ENCODE measurements around the gene PITPNM3. TPM values are rescaled to one million over a fixed set of nuclear protein-coding genes. Genes with fewer than 3 reads are reported as not detected.

PITPNM3 gene
- total RNA-seq, 1 experiment from 2014 or later, result 0.44 TPM

DNA sequence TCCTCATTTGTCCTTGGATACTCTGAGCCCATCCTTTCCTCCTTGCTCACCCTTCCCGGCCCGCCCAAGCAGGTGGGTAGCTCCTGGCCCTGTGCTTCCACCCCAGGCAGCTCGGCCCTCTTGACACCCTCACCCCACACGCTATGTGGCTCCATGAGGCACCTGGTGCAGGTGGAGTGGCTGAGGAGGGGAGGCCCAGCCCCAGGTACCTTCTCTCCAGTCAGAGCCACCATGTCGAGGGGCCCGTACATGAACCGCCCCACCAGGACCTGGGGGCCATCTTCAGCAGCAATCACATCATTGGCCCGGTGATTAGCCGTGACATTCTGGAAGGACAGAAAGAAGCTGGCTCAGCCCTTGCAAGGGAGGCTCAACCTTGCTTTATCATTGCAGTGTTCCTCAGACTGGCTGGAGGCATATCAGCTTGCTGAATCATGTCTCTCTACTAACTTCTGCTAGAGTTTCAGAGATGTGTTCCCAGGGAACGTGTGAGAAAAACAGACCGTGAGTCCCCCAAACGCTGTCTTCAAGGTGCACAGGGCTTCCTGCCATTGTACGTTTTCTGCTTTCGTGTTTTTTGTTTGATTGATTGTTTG is 91.8 kb downstream of the PITPNM3 start:
- in situ Hi-C loops (cut with HindIII; ENCODE audit: low pct_unique_long_range_greater_than_20kb, low sequenced_read_pairs) (no loop called here), intact Hi-C loops (cut with micrococcal nuclease; ENCODE audit: unreplicated experiment) (no loop called here)
- H3K4me1 ChIP-seq (ENCODE audit: control insufficient read depth, insufficient read depth, low read length), result no peaks in the 10 kb centered on the region
- no peaks in the 10 kb centered on the region for H3K27me3 ChIP-seq (ENCODE audit: control insufficient read depth, insufficient read depth, low read length)
- BruUV-seq (replicated peaks), result no TSS peak
- no peak for ATAC-seq
- no peak overlapping the region for H3K4me3 ChIP-seq (ENCODE audit: low read depth in 2 of 2, low read length in 2 of 2)
- H3K36me3 ChIP-seq (ENCODE audit: control insufficient read depth, insufficient read depth, low read length), result no peaks in the 10 kb centered on the region
- no peak overlapping the region for H3K27ac ChIP-seq (ENCODE audit: low read length)
- H3K9me3 ChIP-seq (ENCODE audit: control insufficient read depth, insufficient read depth, low read depth, low read length), result no peaks in the 10 kb centered on the region
- TF ChIP-seq, protein P1, sequence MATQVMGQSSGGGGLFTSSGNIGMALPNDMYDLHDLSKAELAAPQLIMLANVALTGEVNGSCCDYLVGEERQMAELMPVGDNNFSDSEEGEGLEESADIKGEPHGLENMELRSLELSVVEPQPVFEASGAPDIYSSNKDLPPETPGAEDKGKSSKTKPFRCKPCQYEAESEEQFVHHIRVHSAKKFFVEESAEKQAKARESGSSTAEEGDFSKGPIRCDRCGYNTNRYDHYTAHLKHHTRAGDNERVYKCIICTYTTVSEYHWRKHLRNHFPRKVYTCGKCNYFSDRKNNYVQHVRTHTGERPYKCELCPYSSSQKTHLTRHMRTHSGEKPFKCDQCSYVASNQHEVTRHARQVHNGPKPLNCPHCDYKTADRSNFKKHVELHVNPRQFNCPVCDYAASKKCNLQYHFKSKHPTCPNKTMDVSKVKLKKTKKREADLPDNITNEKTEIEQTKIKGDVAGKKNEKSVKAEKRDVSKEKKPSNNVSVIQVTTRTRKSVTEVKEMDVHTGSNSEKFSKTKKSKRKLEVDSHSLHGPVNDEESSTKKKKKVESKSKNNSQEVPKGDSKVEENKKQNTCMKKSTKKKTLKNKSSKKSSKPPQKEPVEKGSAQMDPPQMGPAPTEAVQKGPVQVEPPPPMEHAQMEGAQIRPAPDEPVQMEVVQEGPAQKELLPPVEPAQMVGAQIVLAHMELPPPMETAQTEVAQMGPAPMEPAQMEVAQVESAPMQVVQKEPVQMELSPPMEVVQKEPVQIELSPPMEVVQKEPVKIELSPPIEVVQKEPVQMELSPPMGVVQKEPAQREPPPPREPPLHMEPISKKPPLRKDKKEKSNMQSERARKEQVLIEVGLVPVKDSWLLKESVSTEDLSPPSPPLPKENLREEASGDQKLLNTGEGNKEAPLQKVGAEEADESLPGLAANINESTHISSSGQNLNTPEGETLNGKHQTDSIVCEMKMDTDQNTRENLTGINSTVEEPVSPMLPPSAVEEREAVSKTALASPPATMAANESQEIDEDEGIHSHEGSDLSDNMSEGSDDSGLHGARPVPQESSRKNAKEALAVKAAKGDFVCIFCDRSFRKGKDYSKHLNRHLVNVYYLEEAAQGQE (IDR thresholded peaks at IDR 0.05; ENCODE audit: insufficient read depth in 1 of 2, low read depth in 2 of 2, low read length in 1 of 2), result no peak
- TF ChIP-seq TCF7L2 (IDR thresholded peaks at IDR 0.05; ENCODE audit: low read depth, low read length) (no peak), SIN3A (IDR thresholded peaks at IDR 0.05; ENCODE audit: borderline replicate concordance, insufficient read depth, low read depth, low read length) (no peak), POLR2AphosphoS5 (IDR thresholded peaks at IDR 0.05; ENCODE audit: low read depth, low read length) (no peak)
- no peak for DNase-seq (ENCODE audit: low read depth, low spot score)
- CTCF ChIA-PET, result no interaction called here
- POLR2A ChIA-PET, result no interaction called here

DNA sequence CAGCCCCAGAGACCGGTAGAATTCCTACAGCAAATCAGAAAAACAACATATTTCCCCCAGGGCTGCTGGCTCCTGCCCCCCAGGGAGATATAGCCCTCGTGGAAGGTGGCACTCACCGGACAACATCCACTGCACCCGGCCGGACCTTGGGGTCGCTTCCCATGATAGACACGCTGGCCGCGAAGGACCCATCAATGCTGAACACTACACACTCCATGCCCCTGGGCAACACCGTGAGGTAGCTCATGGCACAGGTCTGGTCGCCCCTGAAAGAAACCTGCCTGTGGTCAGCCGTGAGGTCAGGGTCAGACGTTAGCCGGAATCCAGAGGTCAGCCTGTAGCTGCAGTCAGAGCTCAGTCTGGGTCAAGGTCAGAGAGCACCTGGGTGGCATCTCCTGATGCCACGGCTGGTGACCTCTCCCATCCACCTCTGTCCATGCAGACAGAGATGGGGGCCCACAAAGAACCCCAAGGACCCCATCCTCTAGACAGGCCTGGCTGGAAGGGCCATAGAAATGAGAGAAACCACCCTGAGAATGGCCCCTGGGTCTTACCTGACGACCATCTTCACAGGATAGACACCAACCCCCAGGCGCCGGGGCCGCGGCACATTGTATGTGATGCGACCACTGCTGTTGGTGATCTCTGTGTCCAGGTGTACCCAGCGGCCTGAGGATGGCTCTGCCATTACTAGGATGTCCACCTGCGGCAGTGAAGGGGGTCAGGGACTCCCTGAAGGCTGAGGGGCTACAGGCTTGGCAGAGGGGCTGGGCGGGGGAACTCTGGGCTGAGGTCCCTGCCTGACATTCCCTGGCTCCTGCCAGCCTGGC is 92.5 kb downstream of the PITPNM3 start:
- intact Hi-C loops (cut with micrococcal nuclease; ENCODE audit: unreplicated experiment) (no loop called here), in situ Hi-C loops (cut with HindIII; ENCODE audit: low pct_unique_long_range_greater_than_20kb, low sequenced_read_pairs) (no loop called here)
- no peak overlapping the region for H3K27ac ChIP-seq (ENCODE audit: low read length)
- ChIA-PET POLR2A (no interaction called here), CTCF (no interaction called here)
- TF ChIP-seq, protein P2, sequence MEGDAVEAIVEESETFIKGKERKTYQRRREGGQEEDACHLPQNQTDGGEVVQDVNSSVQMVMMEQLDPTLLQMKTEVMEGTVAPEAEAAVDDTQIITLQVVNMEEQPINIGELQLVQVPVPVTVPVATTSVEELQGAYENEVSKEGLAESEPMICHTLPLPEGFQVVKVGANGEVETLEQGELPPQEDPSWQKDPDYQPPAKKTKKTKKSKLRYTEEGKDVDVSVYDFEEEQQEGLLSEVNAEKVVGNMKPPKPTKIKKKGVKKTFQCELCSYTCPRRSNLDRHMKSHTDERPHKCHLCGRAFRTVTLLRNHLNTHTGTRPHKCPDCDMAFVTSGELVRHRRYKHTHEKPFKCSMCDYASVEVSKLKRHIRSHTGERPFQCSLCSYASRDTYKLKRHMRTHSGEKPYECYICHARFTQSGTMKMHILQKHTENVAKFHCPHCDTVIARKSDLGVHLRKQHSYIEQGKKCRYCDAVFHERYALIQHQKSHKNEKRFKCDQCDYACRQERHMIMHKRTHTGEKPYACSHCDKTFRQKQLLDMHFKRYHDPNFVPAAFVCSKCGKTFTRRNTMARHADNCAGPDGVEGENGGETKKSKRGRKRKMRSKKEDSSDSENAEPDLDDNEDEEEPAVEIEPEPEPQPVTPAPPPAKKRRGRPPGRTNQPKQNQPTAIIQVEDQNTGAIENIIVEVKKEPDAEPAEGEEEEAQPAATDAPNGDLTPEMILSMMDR (IDR thresholded peaks at IDR 0.05), result no peak
- TF ChIP-seq, protein P1 (IDR thresholded peaks at IDR 0.05; ENCODE audit: insufficient read depth in 1 of 2, low read depth in 2 of 2, low read length in 1 of 2), result no peak
- no peak for TF ChIP-seq SIN3A (IDR thresholded peaks at IDR 0.05; ENCODE audit: borderline replicate concordance, insufficient read depth, low read depth, low read length)
- no peak for TF ChIP-seq POLR2AphosphoS5 (IDR thresholded peaks at IDR 0.05; ENCODE audit: low read depth, low read length)
- TF ChIP-seq TCF7L2 (IDR thresholded peaks at IDR 0.05; ENCODE audit: low read depth, low read length), result no peak
- no peak for ATAC-seq
- H3K36me3 ChIP-seq (ENCODE audit: control insufficient read depth, insufficient read depth, low read length), result no peaks in the 10 kb centered on the region
- no peaks in the 10 kb centered on the region for H3K4me1 ChIP-seq (ENCODE audit: control insufficient read depth, insufficient read depth, low read length)
- no peaks in the 10 kb centered on the region for H3K27me3 ChIP-seq (ENCODE audit: control insufficient read depth, insufficient read depth, low read length)
- BruUV-seq (replicated peaks), result no TSS peak
- no peak overlapping the region for H3K4me3 ChIP-seq (ENCODE audit: low read depth in 2 of 2, low read length in 2 of 2)
- no peak for DNase-seq (ENCODE audit: low read depth, low spot score)
- no peaks in the 10 kb centered on the region for H3K9me3 ChIP-seq (ENCODE audit: control insufficient read depth, insufficient read depth, low read depth, low read length)
